Measurements from ENCODE around the gene HIVEP3. TPM values are rescaled to one million over a fixed set of nuclear protein-coding genes. Genes with fewer than 3 reads are reported as not detected.

Gene HIVEP3
- total RNA-seq, 1 experiment from 2014 or later: 6.0 TPM

DNA sequence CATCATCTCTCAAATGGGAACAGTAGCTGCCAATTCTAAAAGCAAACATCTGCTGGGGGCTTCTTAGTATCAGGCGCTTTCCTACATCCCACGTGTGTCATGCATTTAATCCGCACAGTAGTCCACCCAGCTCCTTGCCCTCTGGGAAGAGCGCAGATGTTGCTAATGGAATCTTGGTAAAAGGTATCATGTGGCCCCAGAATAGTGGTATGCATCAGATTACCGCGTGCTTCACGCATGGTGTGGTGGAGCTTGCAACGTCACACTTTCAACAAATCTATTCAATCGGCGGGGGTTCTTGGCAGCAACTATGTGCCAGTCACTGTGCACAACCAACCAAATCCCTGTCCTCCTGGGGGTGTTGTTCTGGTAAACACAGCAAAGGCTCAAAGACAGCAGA is 141.0 kb downstream of the HIVEP3 start:
- Histone ChIP-seq H3K4me1 (ENCODE audit: control insufficient read depth, insufficient read depth, low read length) (no peaks in the 10 kb centered on the region; the same call in 1 of the 2 replicates), H3K9me3 (ENCODE audit: control insufficient read depth, insufficient read depth, low read depth, low read length) (no peaks in the 10 kb centered on the region), H3K27me3 (ENCODE audit: control insufficient read depth, insufficient read depth, low read length) (no peaks in the 10 kb centered on the region), H3K4me3 (ENCODE audit: low read depth in 2 of 2, low read length in 2 of 2) (no peak overlapping the region), H3K27ac (ENCODE audit: low read length) (no peak overlapping the region), H3K36me3 (ENCODE audit: control insufficient read depth, insufficient read depth, low read length) (no peaks in the 10 kb centered on the region)
- no peak for ATAC-seq
- no TSS peak for BruUV-seq (replicated peaks)
- no peak for DNase-seq (ENCODE audit: low read depth, low spot score)
- intact Hi-C loops (cut with micrococcal nuclease; ENCODE audit: unreplicated experiment): no loop called here
- in situ Hi-C loops (cut with HindIII; ENCODE audit: low pct_unique_long_range_greater_than_20kb, low sequenced_read_pairs): no loop called here
- ChIA-PET POLR2A (no interaction called here), CTCF (interaction anchor here (0.6 kb wide), 1 partner anchor 112 kb away, joined by 3 read pairs; no protein-coding TSS in a partner anchor)
- TF ChIP-seq POLR2AphosphoS5 (IDR thresholded peaks at IDR 0.05; ENCODE audit: low read depth, low read length): no peak
- TF ChIP-seq SIN3A (IDR thresholded peaks at IDR 0.05; ENCODE audit: borderline replicate concordance, insufficient read depth, low read depth, low read length): no peak
- no peak for TF ChIP-seq TCF7L2 (IDR thresholded peaks at IDR 0.05; ENCODE audit: low read depth, low read length)
- TF ChIP-seq, protein P1, sequence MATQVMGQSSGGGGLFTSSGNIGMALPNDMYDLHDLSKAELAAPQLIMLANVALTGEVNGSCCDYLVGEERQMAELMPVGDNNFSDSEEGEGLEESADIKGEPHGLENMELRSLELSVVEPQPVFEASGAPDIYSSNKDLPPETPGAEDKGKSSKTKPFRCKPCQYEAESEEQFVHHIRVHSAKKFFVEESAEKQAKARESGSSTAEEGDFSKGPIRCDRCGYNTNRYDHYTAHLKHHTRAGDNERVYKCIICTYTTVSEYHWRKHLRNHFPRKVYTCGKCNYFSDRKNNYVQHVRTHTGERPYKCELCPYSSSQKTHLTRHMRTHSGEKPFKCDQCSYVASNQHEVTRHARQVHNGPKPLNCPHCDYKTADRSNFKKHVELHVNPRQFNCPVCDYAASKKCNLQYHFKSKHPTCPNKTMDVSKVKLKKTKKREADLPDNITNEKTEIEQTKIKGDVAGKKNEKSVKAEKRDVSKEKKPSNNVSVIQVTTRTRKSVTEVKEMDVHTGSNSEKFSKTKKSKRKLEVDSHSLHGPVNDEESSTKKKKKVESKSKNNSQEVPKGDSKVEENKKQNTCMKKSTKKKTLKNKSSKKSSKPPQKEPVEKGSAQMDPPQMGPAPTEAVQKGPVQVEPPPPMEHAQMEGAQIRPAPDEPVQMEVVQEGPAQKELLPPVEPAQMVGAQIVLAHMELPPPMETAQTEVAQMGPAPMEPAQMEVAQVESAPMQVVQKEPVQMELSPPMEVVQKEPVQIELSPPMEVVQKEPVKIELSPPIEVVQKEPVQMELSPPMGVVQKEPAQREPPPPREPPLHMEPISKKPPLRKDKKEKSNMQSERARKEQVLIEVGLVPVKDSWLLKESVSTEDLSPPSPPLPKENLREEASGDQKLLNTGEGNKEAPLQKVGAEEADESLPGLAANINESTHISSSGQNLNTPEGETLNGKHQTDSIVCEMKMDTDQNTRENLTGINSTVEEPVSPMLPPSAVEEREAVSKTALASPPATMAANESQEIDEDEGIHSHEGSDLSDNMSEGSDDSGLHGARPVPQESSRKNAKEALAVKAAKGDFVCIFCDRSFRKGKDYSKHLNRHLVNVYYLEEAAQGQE (IDR thresholded peaks at IDR 0.05; ENCODE audit: insufficient read depth in 1 of 2, low read depth in 2 of 2, low read length in 1 of 2): no peak
- TF ChIP-seq, protein P2, sequence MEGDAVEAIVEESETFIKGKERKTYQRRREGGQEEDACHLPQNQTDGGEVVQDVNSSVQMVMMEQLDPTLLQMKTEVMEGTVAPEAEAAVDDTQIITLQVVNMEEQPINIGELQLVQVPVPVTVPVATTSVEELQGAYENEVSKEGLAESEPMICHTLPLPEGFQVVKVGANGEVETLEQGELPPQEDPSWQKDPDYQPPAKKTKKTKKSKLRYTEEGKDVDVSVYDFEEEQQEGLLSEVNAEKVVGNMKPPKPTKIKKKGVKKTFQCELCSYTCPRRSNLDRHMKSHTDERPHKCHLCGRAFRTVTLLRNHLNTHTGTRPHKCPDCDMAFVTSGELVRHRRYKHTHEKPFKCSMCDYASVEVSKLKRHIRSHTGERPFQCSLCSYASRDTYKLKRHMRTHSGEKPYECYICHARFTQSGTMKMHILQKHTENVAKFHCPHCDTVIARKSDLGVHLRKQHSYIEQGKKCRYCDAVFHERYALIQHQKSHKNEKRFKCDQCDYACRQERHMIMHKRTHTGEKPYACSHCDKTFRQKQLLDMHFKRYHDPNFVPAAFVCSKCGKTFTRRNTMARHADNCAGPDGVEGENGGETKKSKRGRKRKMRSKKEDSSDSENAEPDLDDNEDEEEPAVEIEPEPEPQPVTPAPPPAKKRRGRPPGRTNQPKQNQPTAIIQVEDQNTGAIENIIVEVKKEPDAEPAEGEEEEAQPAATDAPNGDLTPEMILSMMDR (IDR thresholded peaks at IDR 0.05): no peak

DNA sequence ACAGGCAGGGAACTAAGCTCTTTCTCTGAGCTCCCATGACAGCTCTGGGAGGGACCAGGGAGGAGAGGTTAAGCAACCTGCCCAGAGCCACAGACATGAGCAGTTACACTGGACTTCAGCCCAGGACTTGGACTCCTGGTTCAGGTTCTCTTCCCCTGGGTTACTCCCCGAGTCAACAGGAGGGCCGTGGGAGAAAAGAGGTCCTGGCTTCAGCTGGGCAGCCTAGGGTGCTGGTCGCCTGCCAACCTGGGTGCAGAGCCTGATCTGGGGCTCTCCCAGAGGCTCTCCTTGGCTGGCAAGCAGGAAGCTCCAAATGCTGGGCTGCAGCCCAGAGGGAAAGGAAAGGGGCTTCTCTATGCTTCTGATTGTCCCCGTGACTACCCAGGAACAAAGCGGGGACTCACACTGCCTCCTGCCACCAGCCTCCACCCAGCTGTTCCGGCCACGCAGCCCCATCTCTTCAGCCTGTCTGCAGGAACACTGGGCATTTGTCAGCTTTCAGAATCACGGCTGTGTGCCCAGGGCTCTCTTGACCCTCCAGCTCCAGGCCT is 141.8 kb downstream of the HIVEP3 start:
- ATAC-seq: no peak
- in situ Hi-C loops (cut with HindIII; ENCODE audit: low pct_unique_long_range_greater_than_20kb, low sequenced_read_pairs): no loop called here
- H3K9me3 ChIP-seq (ENCODE audit: control insufficient read depth, insufficient read depth, low read depth, low read length): no peaks in the 10 kb centered on the region
- intact Hi-C loops (cut with micrococcal nuclease; ENCODE audit: unreplicated experiment): no loop called here
- DNase-seq (ENCODE audit: low read depth, low spot score): no peak
- no peaks in the 10 kb centered on the region for H3K27me3 ChIP-seq (ENCODE audit: control insufficient read depth, insufficient read depth, low read length)
- POLR2A ChIA-PET: no interaction called here
- H3K4me1 ChIP-seq (ENCODE audit: control insufficient read depth, insufficient read depth, low read length): no peaks in the 10 kb centered on the region; the same call in 1 of the 2 replicates
- H3K36me3 ChIP-seq (ENCODE audit: control insufficient read depth, insufficient read depth, low read length): no peaks in the 10 kb centered on the region
- CTCF ChIA-PET: interaction anchor here (0.6 kb wide), 1 partner anchor 111 kb away, joined by 3 read pairs; no protein-coding TSS in a partner anchor
- H3K27ac ChIP-seq (ENCODE audit: low read length): no peak overlapping the region
- TF ChIP-seq, protein P2 (IDR thresholded peaks at IDR 0.05): no peak
- TF ChIP-seq, protein P1 (IDR thresholded peaks at IDR 0.05; ENCODE audit: insufficient read depth in 1 of 2, low read depth in 2 of 2, low read length in 1 of 2): no peak
- TF ChIP-seq POLR2AphosphoS5 (IDR thresholded peaks at IDR 0.05; ENCODE audit: low read depth, low read length) (no peak), TCF7L2 (IDR thresholded peaks at IDR 0.05; ENCODE audit: low read depth, low read length) (no peak), SIN3A (IDR thresholded peaks at IDR 0.05; ENCODE audit: borderline replicate concordance, insufficient read depth, low read depth, low read length) (no peak)
- H3K4me3 ChIP-seq (ENCODE audit: low read depth in 2 of 2, low read length in 2 of 2): no peak overlapping the region
- BruUV-seq (replicated peaks): no TSS peak

Data from Panc1 (cell line).